HCT116 (cell line): ENCODE results near the gene MED25. TPM values are rescaled to one million over a fixed set of nuclear protein-coding genes. Genes with fewer than 3 reads are reported as not detected.

ENCODE experiments used
- ATAC-seq: fragments of 200-7000 bp; cut with Tn5 transposase; 2 replicates; pipeline ENCODE4 v1.9.1; 2020; ENCODE audit warnings: mild to moderate bottlenecking, moderate library complexity
- BruUV-seq: library from RNA; stranded (reverse); fragments of 400-500 nt; replicated peaks from 2 replicates; lab custom pipeline; 2021; lab: Mats Ljungman, UMichigan
- CTCF ChIA-PET: fragments of 300-600 bp; sonication (Branson Sonifier 250); formaldehyde crosslinking; loops from one replicate; lab custom pipeline; 2021; ENCODE audit warnings: antibody characterized with exemption; lab: Charles Lee
- POLR2A ChIA-PET: fragments of 300-600, 350-600 bp; sonication (Branson Sonifier 250); formaldehyde crosslinking; loops from one replicate; lab custom pipeline; 2021; ENCODE audit warnings: antibody characterized with exemption; lab: Charles Lee
- RAD21 ChIA-PET, 2 experiments: fragments of 300-600 bp; sonication (Branson Sonifier 250); formaldehyde crosslinking; loops; one replicate each; lab custom pipeline; 2023; ENCODE audit warnings: low total read pairs in 2 of 2; ENCODE audit not compliant: uncharacterized antibody in 2 of 2, unreplicated experiment in 2 of 2, low non-redundant PET in 1 of 2; lab: Charles Lee
- DNase-seq: peaks from one replicate; pipeline ENCODE4 v3.0.0-alpha.2; 2010; ENCODE audit warnings: low read depth, low spot score
- H2AFZ ChIP-seq: fragments of 200-600 bp; shearing (Covaris generic), sonication (generic); 2 replicates; pipeline ENCODE4 v1.6.1; 2017; ENCODE audit warnings: low read depth, mixed run types, mixed read lengths, antibody characterized with exemption, low read length; ENCODE audit not compliant: poor library complexity, severe bottlenecking
- H3K27ac ChIP-seq: 2 replicates; pipeline ENCODE4 v1.5.1; 2012; ENCODE audit warnings: low read depth, low read length
- H3K27me3 ChIP-seq: fragments of 200-600 bp; sonication (generic); 2 replicates; pipeline ENCODE4 v1.6.1; 2016; ENCODE audit warnings: mixed run types, low read length, mixed read lengths; ENCODE audit not compliant: insufficient read depth
- H3K36me3 ChIP-seq, 2 experiments: fragments of 200-500 bp in 1 of 2; fragments of 200-600 bp in 1 of 2; sonication (Bioruptor generic) in 1 of 2; sonication (generic) in 1 of 2; 2 replicates each; pipeline versions ENCODE4 v1.5.1 to v1.6.1; 2014 to 2016; ENCODE audit warnings: low read length in 2 of 2, inconsistent platforms in 1 of 2, mixed read lengths in 1 of 2, mixed run types in 1 of 2; ENCODE audit not compliant: insufficient read depth in 2 of 2, control insufficient read depth in 1 of 2
- H3K4me1 ChIP-seq, 2 experiments: fragments of 200-600 bp in 1 of 2; sonication (generic) in 1 of 2; 2 replicates each; pipeline versions ENCODE4 v1.5.1 to v1.6.1; 2012 to 2017; ENCODE audit warnings: low read length in 2 of 2, inconsistent platforms in 1 of 2, mild to moderate bottlenecking in 1 of 2, mixed read lengths in 1 of 2, mixed run types in 1 of 2, moderate library complexity in 1 of 2; ENCODE audit not compliant: insufficient read depth in 2 of 2, control insufficient read depth in 1 of 2
- H3K4me2 ChIP-seq: fragments of 200-600 bp; sonication (generic); 2 replicates; pipeline ENCODE4 v1.6.1; 2017; ENCODE audit warnings: mixed run types, low read length, mixed read lengths
- H3K4me3 ChIP-seq, 2 experiments: fragments of 200-600 bp in 1 of 2; sonication (generic) in 1 of 2; replicated peaks in 1 of 2; 2 replicates each; pipeline ENCODE4 v1.5.1; 2011 to 2016; ENCODE audit warnings: low read length in 2 of 2, control low read depth in 1 of 2, low read depth in 1 of 2, mild to moderate bottlenecking in 1 of 2, mixed read lengths in 1 of 2, mixed run types in 1 of 2
- H3K79me2 ChIP-seq: fragments of 200-600 bp; sonication (generic); 2 replicates; pipeline ENCODE4 v1.6.1; 2017; ENCODE audit warnings: mild to moderate bottlenecking, mixed run types, low read length, moderate library complexity, mixed read lengths; ENCODE audit not compliant: insufficient read depth
- H3K9ac ChIP-seq: fragments of 200-600 bp; sonication (generic); 2 replicates; pipeline ENCODE4 v1.6.1; 2016; ENCODE audit warnings: low read length, mixed read lengths
- H3K9me2 ChIP-seq: fragments of 200-600 bp; sonication (generic), shearing (Covaris generic); 2 replicates; pipeline ENCODE4 v1.6.1; 2017; ENCODE audit warnings: mixed run types, mild to moderate bottlenecking, moderate library complexity; ENCODE audit not compliant: insufficient read depth
- H3K9me3 ChIP-seq, 2 experiments: fragments of 200-500 bp in 1 of 2; fragments of 200-600 bp in 1 of 2; sonication (Bioruptor generic) in 1 of 2; sonication (generic) in 1 of 2; 2 replicates each; pipeline ENCODE4 v1.6.1; 2014 to 2017; ENCODE audit warnings: low read length in 2 of 2, mixed read lengths in 2 of 2, inconsistent platforms in 1 of 2, low read depth in 1 of 2, mild to moderate bottlenecking in 1 of 2, mixed run types in 1 of 2, moderate library complexity in 1 of 2; ENCODE audit not compliant: control insufficient read depth in 1 of 2, insufficient read depth in 1 of 2
- H4K20me1 ChIP-seq: fragments of 200-600 bp; sonication (generic), shearing (Covaris generic); 2 replicates; pipeline ENCODE4 v1.6.1; 2017; ENCODE audit warnings: mixed run types, mild to moderate bottlenecking, moderate library complexity; ENCODE audit not compliant: insufficient read depth
- CBX3 ChIP-seq: IDR thresholded peaks from 2 replicates; pipeline ENCODE4 v1.6.1; 2012; ENCODE audit warnings: low read depth
- CEBPB ChIP-seq: IDR thresholded peaks from 2 replicates; pipeline ENCODE4 v1.6.1; 2012; ENCODE audit warnings: low read depth
- EGR1 ChIP-seq: IDR thresholded peaks from 2 replicates; pipeline ENCODE4 v1.6.1; 2012; ENCODE audit warnings: low read depth
- ELF1 ChIP-seq: IDR thresholded peaks from 2 replicates; pipeline ENCODE4 v1.6.1; 2012; ENCODE audit warnings: low read depth, borderline replicate concordance
- EZH2phosphoT487 ChIP-seq: fragments of 200-600 bp; IDR thresholded peaks from 2 replicates; pipeline ENCODE4 v1.6.1; 2018; ENCODE audit warnings: antibody characterized with exemption, borderline replicate concordance
- POLR2A ChIP-seq: IDR thresholded peaks from 2 replicates; pipeline ENCODE4 v1.7.0; 2011; ENCODE audit warnings: borderline replicate concordance; ENCODE audit not compliant: insufficient read depth, insufficient read length; ENCODE audit errors: extremely low read depth
- POLR2AphosphoS5 ChIP-seq: IDR thresholded peaks from 2 replicates; pipeline ENCODE4 v1.6.1; 2011; ENCODE audit warnings: mild to moderate bottlenecking, low read depth, low read length, moderate library complexity
- RAD21 ChIP-seq: IDR thresholded peaks from 2 replicates; pipeline ENCODE4 v1.6.1; 2012; ENCODE audit warnings: low read depth, mild to moderate bottlenecking
- SIN3A ChIP-seq: IDR thresholded peaks from 2 replicates; pipeline ENCODE4 v1.6.1; 2012; ENCODE audit warnings: low read depth
- SP1 ChIP-seq: IDR thresholded peaks from 2 replicates; pipeline ENCODE4 v1.6.1; 2012; ENCODE audit warnings: low read depth
- TCF7L2 ChIP-seq: IDR thresholded peaks from 2 replicates; pipeline ENCODE4 v1.7.0; 2011; ENCODE audit warnings: borderline replicate concordance, inconsistent platforms; ENCODE audit not compliant: insufficient read depth, insufficient read length; ENCODE audit errors: extremely low read depth
- ZNF274 ChIP-seq: fragments of 200-500 bp; sonication (Bioruptor generic); IDR thresholded peaks from 2 replicates; pipeline ENCODE4 v1.6.1; 2014; ENCODE audit warnings: mild to moderate bottlenecking, low read depth, low read length, inconsistent platforms
- intact Hi-C: fragments of 100-400 bp; cut with micrococcal nuclease; formaldehyde crosslinking; loops from 2 replicates; pipeline ENCODE4 v1.10.0; 2022
- total RNA-seq: library from RNA; stranded (reverse); gene quantifications from one replicate; pipeline ENCODE4 v1.2.1, GENCODE V29; 2021; ENCODE audit not compliant: unreplicated experiment
- TF ChIP-seq, protein P1 (sequence below): IDR thresholded peaks from 2 replicates; pipeline ENCODE4 v1.6.1; 2012
- TF ChIP-seq, protein P2 (sequence below), 3 experiments: fragments of 200-600 bp in 1 of 3; sonication (generic) in 1 of 3; IDR thresholded peaks in 2 of 3; conservative IDR thresholded peaks in 1 of 3; 2 replicates each; pipeline ENCODE4 v1.5.1; 2012 to 2017; ENCODE audit warnings: low read depth in 2 of 3, low read length in 2 of 3, antibody characterized with exemption in 1 of 3, borderline replicate concordance in 1 of 3, control low read depth in 1 of 3, mild to moderate bottlenecking in 1 of 3, mixed read lengths in 1 of 3, mixed run types in 1 of 3, moderate library complexity in 1 of 3; ENCODE audit not compliant: insufficient read depth in 1 of 3
- TF ChIP-seq, protein P3 (sequence below): IDR thresholded peaks from 2 replicates; pipeline ENCODE4 v1.6.1; 2012

The MED25 gene
- total RNA-seq, 1 experiment from 2014 or later, result 77.7 TPM

DNA sequence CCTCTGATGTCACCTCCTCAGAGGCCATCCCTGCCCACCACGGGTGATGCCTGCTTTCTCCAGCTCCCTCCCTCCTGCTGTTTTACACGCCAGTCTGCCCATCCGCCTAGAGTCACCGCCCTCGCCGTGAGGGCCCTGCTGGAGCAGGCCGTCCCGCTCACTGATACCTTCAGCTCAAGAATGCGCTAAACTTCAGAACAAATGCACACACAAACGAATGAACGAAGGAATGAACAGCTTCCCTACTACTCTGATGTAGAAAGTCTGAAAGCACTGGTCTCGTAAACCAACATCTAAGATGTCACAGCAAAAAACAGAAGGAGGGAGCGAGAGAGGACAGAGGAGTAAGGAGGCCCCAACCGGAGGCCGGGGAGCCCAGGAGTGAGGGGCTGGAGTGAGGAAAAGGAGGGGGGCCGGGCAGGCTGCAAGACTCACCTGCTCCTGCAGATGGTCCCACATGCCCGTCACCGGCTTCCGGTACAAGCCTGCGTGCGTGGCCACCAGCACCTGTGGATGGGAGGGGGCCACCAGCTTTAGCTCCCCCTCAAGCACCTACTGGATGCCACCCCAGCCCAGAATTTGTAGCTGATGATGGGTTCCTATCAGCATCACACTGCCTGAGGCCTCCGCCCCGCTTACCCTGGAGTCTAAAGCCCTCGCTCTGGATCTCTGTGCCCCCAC lies 45.3 kb downstream of the MED25 start:
- no peak overlapping the region for H3K4me3 ChIP-seq
- CTCF ChIA-PET, result interaction anchor here (1.2 kb wide), 1 partner anchor 13 kb away, joined by 3 read pairs; the partner anchor contains the start of gene PTOV1
- no peak overlapping the region for H2AFZ ChIP-seq
- peak overlapping the region; percentile 23; the same call in 1 of the 2 replicates for H3K27ac ChIP-seq
- H3K9me2 ChIP-seq, result no peaks in the 10 kb centered on the region
- BruUV-seq, result no TSS peak
- H3K4me2 ChIP-seq, result no peak overlapping the region
- H3K36me3 ChIP-seq, result peaks cover 15 to 37% of the 10 kb centered on the region in 2 experiments
- DNase-seq (no peak), ATAC-seq (no peak)
- no peaks in the 10 kb centered on the region for H3K27me3 ChIP-seq
- peaks cover 43% of the 10 kb centered on the region for H3K79me2 ChIP-seq
- no peak overlapping the region for H3K9ac ChIP-seq
- POLR2A ChIA-PET, result interaction anchor here (1.1 kb wide), 1 partner anchor 13 kb away, joined by 3 read pairs; the partner anchor contains the start of gene PTOV1
- intact Hi-C loops, result no loop called here
- H4K20me1 ChIP-seq, result peaks cover 5% of the 10 kb centered on the region; the same call in 1 of the 2 replicates
- peaks cover 15 to 60% of the 10 kb centered on the region in 2 experiments; a peak in 3 of 4 replicates for H3K4me1 ChIP-seq
- RAD21 ChIA-PET, result no interaction called here
- TF ChIP-seq EZH2phosphoT487, result no peak
- TF ChIP-seq, protein P1, sequence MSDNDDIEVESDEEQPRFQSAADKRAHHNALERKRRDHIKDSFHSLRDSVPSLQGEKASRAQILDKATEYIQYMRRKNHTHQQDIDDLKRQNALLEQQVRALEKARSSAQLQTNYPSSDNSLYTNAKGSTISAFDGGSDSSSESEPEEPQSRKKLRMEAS, result no peak
- TF ChIP-seq EGR1, result no peak
- TF ChIP-seq RAD21, result no peak
- TF ChIP-seq CBX3, result no peak
- TF ChIP-seq TCF7L2, result no peak
- no peak for TF ChIP-seq POLR2A
- TF ChIP-seq SP1, result no peak
- TF ChIP-seq, protein P2, sequence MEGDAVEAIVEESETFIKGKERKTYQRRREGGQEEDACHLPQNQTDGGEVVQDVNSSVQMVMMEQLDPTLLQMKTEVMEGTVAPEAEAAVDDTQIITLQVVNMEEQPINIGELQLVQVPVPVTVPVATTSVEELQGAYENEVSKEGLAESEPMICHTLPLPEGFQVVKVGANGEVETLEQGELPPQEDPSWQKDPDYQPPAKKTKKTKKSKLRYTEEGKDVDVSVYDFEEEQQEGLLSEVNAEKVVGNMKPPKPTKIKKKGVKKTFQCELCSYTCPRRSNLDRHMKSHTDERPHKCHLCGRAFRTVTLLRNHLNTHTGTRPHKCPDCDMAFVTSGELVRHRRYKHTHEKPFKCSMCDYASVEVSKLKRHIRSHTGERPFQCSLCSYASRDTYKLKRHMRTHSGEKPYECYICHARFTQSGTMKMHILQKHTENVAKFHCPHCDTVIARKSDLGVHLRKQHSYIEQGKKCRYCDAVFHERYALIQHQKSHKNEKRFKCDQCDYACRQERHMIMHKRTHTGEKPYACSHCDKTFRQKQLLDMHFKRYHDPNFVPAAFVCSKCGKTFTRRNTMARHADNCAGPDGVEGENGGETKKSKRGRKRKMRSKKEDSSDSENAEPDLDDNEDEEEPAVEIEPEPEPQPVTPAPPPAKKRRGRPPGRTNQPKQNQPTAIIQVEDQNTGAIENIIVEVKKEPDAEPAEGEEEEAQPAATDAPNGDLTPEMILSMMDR (IDR thresholded peaks at IDR 0.05 in 2 of 3, conservative IDR thresholded peaks at IDR 0.05 in 1 of 3; ENCODE audit: borderline replicate concordance in 1 of 3, insufficient read depth in 1 of 3, low read depth in 2 of 3, low read length in 2 of 3), result no peak
- no peak for TF ChIP-seq SIN3A
- TF ChIP-seq, protein P3, sequence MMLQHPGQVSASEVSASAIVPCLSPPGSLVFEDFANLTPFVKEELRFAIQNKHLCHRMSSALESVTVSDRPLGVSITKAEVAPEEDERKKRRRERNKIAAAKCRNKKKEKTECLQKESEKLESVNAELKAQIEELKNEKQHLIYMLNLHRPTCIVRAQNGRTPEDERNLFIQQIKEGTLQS, result no peak
- no peak for TF ChIP-seq CEBPB
- no peak for TF ChIP-seq ELF1
- no peak for TF ChIP-seq ZNF274
- TF ChIP-seq POLR2AphosphoS5, result no peak
- H3K9me3 ChIP-seq, result no peaks in the 10 kb centered on the region
